ENCODE results near the gene LTF. TPM values are rescaled to one million over a fixed set of nuclear protein-coding genes. Genes with fewer than 3 reads are reported as not detected.
"Not testable (repeated sequence)": the region's sequence is repeated elsewhere in the genome, so short reads cannot be mapped to it uniquely, and the experiment has no call there.

Gene LTF
- total RNA-seq, 6 experiments from 2014 or later: 0.19 to 3.6 (median 2.0) TPM

DNA sequence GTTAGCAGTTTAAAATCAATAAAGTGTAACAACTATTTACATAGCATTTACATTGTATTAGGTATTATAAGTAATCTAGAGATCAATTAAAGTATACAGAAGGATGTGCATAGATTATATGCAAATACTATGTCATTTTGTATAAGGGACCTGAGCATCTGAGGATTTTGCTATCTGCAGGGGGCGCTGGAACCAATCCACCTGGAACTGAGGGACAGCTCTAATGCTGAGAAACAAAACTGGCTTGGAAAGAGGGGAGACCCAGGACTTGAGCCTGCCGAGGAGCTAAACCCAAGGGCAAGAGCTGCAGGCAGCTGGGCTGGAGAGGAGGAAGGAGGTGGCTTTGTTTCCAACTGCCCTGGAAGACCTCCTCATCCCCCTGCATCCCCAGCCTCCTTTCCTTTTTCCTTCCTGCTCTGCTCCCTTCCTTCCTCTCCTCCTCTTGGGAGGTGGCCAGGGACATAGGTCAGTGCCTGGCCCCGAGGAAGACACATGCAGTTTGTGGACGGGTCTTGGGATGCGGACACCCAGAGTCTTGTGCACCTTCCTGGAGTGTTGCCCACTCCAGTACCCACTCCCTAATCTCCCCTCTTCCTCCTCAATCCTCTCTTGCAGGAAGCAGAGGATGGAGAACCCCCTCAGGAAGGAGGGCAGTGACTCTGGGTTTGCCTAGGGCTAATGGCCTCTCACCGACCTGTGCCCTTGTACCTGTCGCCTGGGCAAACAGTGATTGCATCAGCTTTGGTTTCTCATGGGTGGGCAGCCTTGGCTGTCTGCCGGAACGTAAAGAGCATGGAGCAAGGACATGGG is 32.2 kb upstream of the LTF start:
- TF ChIP-seq, protein P1, sequence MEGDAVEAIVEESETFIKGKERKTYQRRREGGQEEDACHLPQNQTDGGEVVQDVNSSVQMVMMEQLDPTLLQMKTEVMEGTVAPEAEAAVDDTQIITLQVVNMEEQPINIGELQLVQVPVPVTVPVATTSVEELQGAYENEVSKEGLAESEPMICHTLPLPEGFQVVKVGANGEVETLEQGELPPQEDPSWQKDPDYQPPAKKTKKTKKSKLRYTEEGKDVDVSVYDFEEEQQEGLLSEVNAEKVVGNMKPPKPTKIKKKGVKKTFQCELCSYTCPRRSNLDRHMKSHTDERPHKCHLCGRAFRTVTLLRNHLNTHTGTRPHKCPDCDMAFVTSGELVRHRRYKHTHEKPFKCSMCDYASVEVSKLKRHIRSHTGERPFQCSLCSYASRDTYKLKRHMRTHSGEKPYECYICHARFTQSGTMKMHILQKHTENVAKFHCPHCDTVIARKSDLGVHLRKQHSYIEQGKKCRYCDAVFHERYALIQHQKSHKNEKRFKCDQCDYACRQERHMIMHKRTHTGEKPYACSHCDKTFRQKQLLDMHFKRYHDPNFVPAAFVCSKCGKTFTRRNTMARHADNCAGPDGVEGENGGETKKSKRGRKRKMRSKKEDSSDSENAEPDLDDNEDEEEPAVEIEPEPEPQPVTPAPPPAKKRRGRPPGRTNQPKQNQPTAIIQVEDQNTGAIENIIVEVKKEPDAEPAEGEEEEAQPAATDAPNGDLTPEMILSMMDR (IDR thresholded peaks at IDR 0.05): peak in 2 of 4 donors; percentile 17 to 21
- no peak for TF ChIP-seq POLR2A (IDR thresholded peaks at IDR 0.05)
- Histone ChIP-seq H3K36me3 (no peaks in the 10 kb centered on the region), H3K27me3 (no peaks in the 10 kb centered on the region), H3K9me3 (no peaks in the 10 kb centered on the region), H3K4me3 (peak overlapping the region; percentile 46 to 79 (median 70)), H3K4me1 (peaks cover 0 to 47% (median 14%) of the 10 kb centered on the region in 4 donors), H3K27ac (peak overlapping the region; percentile 37 to 76 (median 60))
- 8% methylated on average over 8 of the region's 9 CpGs for WGBS (ENCODE audit: insufficient coverage, low coverage, low lambda C conversion rate, missing lambda C conversion rate)
- DNase-seq: peak; percentile 47 to 76 (median 70)
- peak; percentile 55 to 76 (median 68) for ATAC-seq
- intact Hi-C loops (cut with DNase I): no loop called here

DNA sequence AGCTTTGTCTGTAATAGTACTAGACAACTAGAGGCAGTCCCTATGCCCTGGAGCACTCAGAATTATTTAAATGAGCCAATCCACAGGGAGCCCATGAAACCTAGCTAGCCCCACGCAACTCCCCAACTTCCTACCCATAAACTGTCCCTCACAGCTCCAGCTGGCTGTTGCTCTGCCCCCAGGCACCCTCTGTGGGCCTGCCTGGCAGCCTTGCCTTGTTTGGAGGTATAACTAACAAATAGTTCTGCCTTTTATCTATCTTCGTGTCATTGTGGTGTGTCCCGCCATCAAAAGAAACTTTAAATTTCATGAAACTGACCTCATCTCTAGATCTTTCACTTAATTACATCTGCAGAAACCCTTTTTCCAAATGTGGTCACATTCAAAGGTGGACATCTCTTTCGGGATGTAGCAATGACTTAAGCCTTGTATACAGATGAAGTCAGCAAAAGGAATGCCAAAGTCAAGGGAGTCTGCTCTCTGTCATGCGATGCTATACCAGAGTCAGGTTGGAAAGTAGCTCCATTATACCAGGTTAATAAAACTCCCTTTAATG is 31.3 kb upstream of the LTF start:
- Histone ChIP-seq H3K27me3 (no peaks in the 10 kb centered on the region), H3K36me3 (no peaks in the 10 kb centered on the region), H3K9me3 (no peaks in the 10 kb centered on the region), H3K4me3 (no peak overlapping the region), H3K27ac (peak overlapping the region in 1 of 3 donors; percentile 26), H3K4me1 (peaks cover 0 to 48% (median 14%) of the 10 kb centered on the region in 4 donors)
- whole genome bisulfite sequencing (ENCODE audit: insufficient coverage, low coverage, low lambda C conversion rate, missing lambda C conversion rate): 57% methylated on average over 5 of the region's 5 CpGs
- TF ChIP-seq, protein P1 (IDR thresholded peaks at IDR 0.05): no peak
- TF ChIP-seq POLR2A (IDR thresholded peaks at IDR 0.05): no peak
- DNase-seq (peak in 1 of 3 donors; percentile 19), ATAC-seq (peak in 1 of 4 donors; percentile 30)
- intact Hi-C loops (cut with DNase I): no loop called here

- DNase-seq: peak in 1 of 3 donors; percentile 15
- H3K9me3 ChIP-seq; ATAC-seq; H3K4me3 ChIP-seq; intact Hi-C loops (cut with DNase I); H3K27me3 ChIP-seq; H3K27ac ChIP-seq; H3K36me3 ChIP-seq: not testable (repeated sequence)
- peaks cover 0 to 50% (median 19%) of the 10 kb centered on the region in 4 donors for H3K4me1 ChIP-seq
- WGBS (ENCODE audit: insufficient coverage, low coverage, low lambda C conversion rate, missing lambda C conversion rate): no CpG with 5 or more reads among the region's 33 CpGs
These were observed 29.8 kb upstream of the LTF start for GRCh38 chr3:46494491-46494890.

- WGBS (ENCODE audit: insufficient coverage, low coverage, low lambda C conversion rate, missing lambda C conversion rate): 65% methylated on average over 6 of the region's 6 CpGs
- peak in 1 of 3 donors; percentile 63 for DNase-seq
- Histone ChIP-seq H3K27ac (no peak overlapping the region), H3K27me3 (no peaks in the 10 kb centered on the region), H3K4me1 (peaks cover 0 to 58% (median 26%) of the 10 kb centered on the region in 4 donors), H3K36me3 (no peaks in the 10 kb centered on the region), H3K4me3 (no peak overlapping the region), H3K9me3 (no peaks in the 10 kb centered on the region)
- peak in 2 of 4 donors; percentile 7 to 8 for ATAC-seq
- intact Hi-C loops (cut with DNase I): no loop called here
- TF ChIP-seq, protein P1 (IDR thresholded peaks at IDR 0.05): no peak
- TF ChIP-seq POLR2A (IDR thresholded peaks at IDR 0.05): no peak
These were observed 28.3 kb upstream of the LTF start for GRCh38 chr3:46492890-46493547.

All from right lobe of liver (tissue), 6 donors.